Aorta (tissue), 5 donors: ENCODE results near the gene RBBP8NL. TPM values are rescaled to one million over a fixed set of nuclear protein-coding genes. Genes with fewer than 3 reads are reported as not detected.

Experiments used
- ATAC-seq: fragments of 200-7000 bp; cut with Tn5 transposase; one replicate; pipeline ENCODE4 v1.9.1; 2022; ENCODE audit warnings: moderate library complexity; ENCODE audit not compliant: low FRiP score
- DNase-seq, 2 donors: peaks; one replicate each; pipeline ENCODE4 v3.0.0-alpha.2; 2020
- H3K27ac ChIP-seq, 2 donors: one replicate each; pipeline ENCODE4 v1.5.1; 2013; ENCODE audit warnings: low read length in 2 of 2, mild to moderate bottlenecking in 2 of 2, moderate library complexity in 2 of 2, control low read depth in 1 of 2, inconsistent platforms in 1 of 2, low read depth in 1 of 2
- H3K27me3 ChIP-seq, 2 donors: one replicate each; pipeline ENCODE4 v1.6.1; 2013; ENCODE audit warnings: control low read depth in 1 of 2, low read length in 1 of 2, mild to moderate bottlenecking in 1 of 2, moderate library complexity in 1 of 2; ENCODE audit not compliant: insufficient read depth in 2 of 2, control insufficient read depth in 1 of 2
- H3K36me3 ChIP-seq, 2 donors: one replicate each; pipeline ENCODE4 v1.6.1; 2013; ENCODE audit warnings: control low read depth in 1 of 2, low read length in 1 of 2, mild to moderate bottlenecking in 1 of 2; ENCODE audit not compliant: insufficient read depth in 2 of 2, control insufficient read depth in 1 of 2
- H3K4me1 ChIP-seq, 2 donors: one replicate each; pipeline ENCODE4 v1.6.1; 2013; ENCODE audit warnings: low read length in 2 of 2, control low read depth in 1 of 2, mild to moderate bottlenecking in 1 of 2, moderate library complexity in 1 of 2; ENCODE audit not compliant: insufficient read depth in 2 of 2, control insufficient read depth in 1 of 2
- H3K4me3 ChIP-seq, 2 donors: one replicate each; pipeline ENCODE4 v1.5.1; 2013; ENCODE audit warnings: low read length in 2 of 2, control low read depth in 1 of 2, mild to moderate bottlenecking in 1 of 2
- H3K9me3 ChIP-seq: one replicate; pipeline ENCODE4 v1.6.1; 2013; ENCODE audit warnings: mild to moderate bottlenecking, low read length; ENCODE audit not compliant: control insufficient read depth
- WGBS, 2 donors: extraction: QIAGEN DNeasy Blood & Tissue Kit; methylation state at CpG; one replicate each; pipeline ENCODE4 v1.1.7; 2013; 5-methylcytosine and 5-hydroxymethylcytosine counted together
- intact Hi-C, 2 donors: fragments of 100-400 bp; cut with DNase I; formaldehyde crosslinking; loops; one replicate each; pipeline versions ENCODE4 v1.14.2 to v1.15.0; 2022
- polyA plus RNA-seq, 2 donors: library from polyadenylated mRNA; stranded (reverse); fragments of 200-250 nt; gene quantifications; one replicate each; pipeline ENCODE4 v1.2.3, GENCODE V29; 2013
- total RNA-seq, 2 donors: library from RNA; stranded (reverse); fragmentation: NEBNext Ultra II Directional; extraction: Animal tissue kit (Norgen Biotek cat#: 25700); gene quantifications; one replicate each; pipeline ENCODE4 v1.2.1, GENCODE V29; 2021
- donor health status: healthy with polysubstance abuse.
- donor health status: Bipolar disorder and iron deficiency.
- donor health status: DM: no; HTN: no; CAD: no.
- donor health status: DM: no; HTN: no; CAD: no.
- donor health status: DM: yes; HTN: yes; CAD: no.

The RBBP8NL gene
- total and polyA plus RNA-seq, 4 donors, result 1.6 TPM; not detected in 3

GRCh38 chr20:62437927-62438326 is 10.6 kb upstream of the RBBP8NL start:
- Histone ChIP-seq H3K9me3 (no peaks in the 10 kb centered on the region), H3K27ac (no peak overlapping the region), H3K27me3 (no peaks in the 10 kb centered on the region), H3K4me1 (no peaks in the 10 kb centered on the region), H3K4me3 (no peak overlapping the region), H3K36me3 (no peaks in the 10 kb centered on the region)
- whole genome bisulfite sequencing, 2 donors, result 13 to 22% methylated on average over 21 to 24 of the region's 24 CpGs
- DNase-seq (no peak), ATAC-seq (no peak)
- intact Hi-C loops, result no loop called here

- DNase-seq, result no peak
- H3K4me3 ChIP-seq, result no peak overlapping the region
- 31 to 41% methylated on average over 12 of the region's 12 CpGs for WGBS, 2 donors
- no peak overlapping the region for H3K27ac ChIP-seq
- no peaks in the 10 kb centered on the region for H3K27me3 ChIP-seq
- no peak for ATAC-seq
- H3K36me3 ChIP-seq, result no peaks in the 10 kb centered on the region
- intact Hi-C loops, result no loop called here
- H3K4me1 ChIP-seq, result no peaks in the 10 kb centered on the region
- no peaks in the 10 kb centered on the region for H3K9me3 ChIP-seq
These were observed 10.2 kb upstream of the RBBP8NL start for GRCh38 chr20:62437496-62437895.

DNA sequence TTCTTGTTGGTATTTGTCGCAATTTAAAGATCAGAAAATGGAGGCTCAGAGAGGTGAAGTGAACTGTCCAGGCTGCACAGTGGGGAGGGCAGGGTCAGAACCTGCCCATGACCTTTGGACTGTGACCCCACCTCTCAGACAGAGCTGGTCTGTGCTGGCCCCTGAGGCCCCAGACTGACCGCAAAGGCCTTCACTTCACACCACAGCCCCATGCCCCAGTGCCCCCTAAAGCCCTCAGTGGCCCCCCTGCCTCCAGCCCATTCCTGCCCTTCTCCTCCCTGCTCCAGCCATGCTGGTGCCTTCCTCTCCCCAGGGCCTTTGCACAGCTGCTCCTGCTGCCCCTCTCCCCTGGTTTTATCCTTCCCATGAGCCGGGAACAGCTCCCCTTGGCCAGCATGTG is 9.4 kb upstream of the RBBP8NL start:
- ATAC-seq (no peak), DNase-seq (no peak)
- Histone ChIP-seq H3K9me3 (no peaks in the 10 kb centered on the region), H3K36me3 (no peaks in the 10 kb centered on the region), H3K27me3 (no peaks in the 10 kb centered on the region), H3K4me3 (no peak overlapping the region), H3K4me1 (no peaks in the 10 kb centered on the region), H3K27ac (no peak overlapping the region)
- WGBS, 2 donors, result 96 to 100% methylated on average over 3 of the region's 3 CpGs
- intact Hi-C loops, result no loop called here

- no peaks in the 10 kb centered on the region for H3K9me3 ChIP-seq
- H3K27me3 ChIP-seq, result no peaks in the 10 kb centered on the region
- H3K4me1 ChIP-seq, result no peaks in the 10 kb centered on the region
- H3K4me3 ChIP-seq, result no peak overlapping the region
- no peak overlapping the region for H3K27ac ChIP-seq
- 3 to 4% methylated on average over 32 of the region's 32 CpGs for WGBS, 2 donors
- intact Hi-C loops, result no loop called here
- H3K36me3 ChIP-seq, result no peaks in the 10 kb centered on the region
- peak; percentile 61 for ATAC-seq
- DNase-seq, result peak in 1 of 2 donors; percentile 70
These were observed 6.5 kb upstream of the RBBP8NL start for GRCh38 chr20:62433658-62434497.

GRCh38 chr20:62430866-62431447 is 3.6 kb upstream of the RBBP8NL start:
- Histone ChIP-seq H3K36me3 (no peaks in the 10 kb centered on the region), H3K27ac (no peak overlapping the region), H3K9me3 (no peaks in the 10 kb centered on the region), H3K4me3 (no peak overlapping the region), H3K27me3 (no peaks in the 10 kb centered on the region), H3K4me1 (no peaks in the 10 kb centered on the region)
- intact Hi-C loops, result no loop called here
- ATAC-seq, result no peak
- no peak for DNase-seq
- 86 to 90% methylated on average over 23 of the region's 23 CpGs for WGBS, 2 donors

GRCh38 chr20:62430311-62430853 is 3.0 kb upstream of the RBBP8NL start:
- no peak for DNase-seq
- Histone ChIP-seq H3K9me3 (no peaks in the 10 kb centered on the region), H3K27me3 (no peaks in the 10 kb centered on the region), H3K36me3 (no peaks in the 10 kb centered on the region), H3K27ac (no peak overlapping the region), H3K4me1 (no peaks in the 10 kb centered on the region), H3K4me3 (no peak overlapping the region)
- ATAC-seq, result no peak
- WGBS, 2 donors, result 87 to 88% methylated on average over 10 of the region's 10 CpGs
- intact Hi-C loops, result no loop called here

DNA sequence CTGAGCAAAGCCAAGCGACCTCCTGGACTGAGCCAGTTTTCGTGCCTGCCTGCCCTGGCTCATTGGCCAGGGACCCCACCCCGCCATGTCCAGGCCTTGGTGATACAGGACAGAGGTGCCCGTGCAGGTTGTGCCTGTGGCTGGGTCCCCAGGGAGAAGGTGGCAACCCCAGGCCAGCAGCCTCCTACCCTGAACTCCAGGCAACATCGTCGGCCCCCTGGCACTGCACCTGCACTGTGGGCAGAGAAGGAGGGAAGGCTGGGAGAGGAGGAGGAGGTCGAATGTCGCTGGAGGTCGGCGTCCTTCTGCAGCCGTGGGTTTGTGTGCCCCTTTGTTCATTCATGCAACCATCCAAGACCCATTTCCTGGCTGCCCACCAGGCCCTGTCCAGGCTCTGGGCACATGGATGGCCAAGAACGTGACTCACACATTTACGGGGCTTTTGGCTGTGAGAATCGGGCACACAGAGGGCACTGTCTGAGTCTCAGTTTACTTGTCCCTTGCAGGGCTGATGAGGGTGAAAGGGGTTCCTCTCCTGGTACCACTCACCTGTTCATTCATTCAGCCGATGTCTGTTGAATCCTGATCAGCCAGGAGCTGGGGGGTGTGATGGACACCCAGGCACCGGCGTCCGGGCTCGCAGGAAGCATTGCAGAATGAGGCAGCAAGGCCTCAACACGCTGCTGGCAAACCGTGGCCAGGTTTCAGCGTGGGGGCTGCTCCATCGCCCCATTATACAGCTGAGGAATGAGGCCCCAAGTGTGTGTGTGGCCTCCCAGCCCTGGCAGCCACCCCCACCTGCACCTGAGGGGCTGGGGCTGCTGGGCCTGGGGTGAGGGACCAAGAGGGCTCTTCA is 2.3 kb upstream of the RBBP8NL start:
- WGBS, 2 donors, result 57 to 62% methylated on average over 22 to 23 of the region's 23 CpGs
- H3K27ac ChIP-seq, result no peak overlapping the region
- H3K9me3 ChIP-seq, result no peaks in the 10 kb centered on the region
- ATAC-seq (no peak), DNase-seq (no peak)
- H3K36me3 ChIP-seq, result no peaks in the 10 kb centered on the region
- no peaks in the 10 kb centered on the region for H3K4me1 ChIP-seq
- intact Hi-C loops, result no loop called here
- H3K27me3 ChIP-seq, result no peaks in the 10 kb centered on the region
- H3K4me3 ChIP-seq, result no peak overlapping the region

DNA sequence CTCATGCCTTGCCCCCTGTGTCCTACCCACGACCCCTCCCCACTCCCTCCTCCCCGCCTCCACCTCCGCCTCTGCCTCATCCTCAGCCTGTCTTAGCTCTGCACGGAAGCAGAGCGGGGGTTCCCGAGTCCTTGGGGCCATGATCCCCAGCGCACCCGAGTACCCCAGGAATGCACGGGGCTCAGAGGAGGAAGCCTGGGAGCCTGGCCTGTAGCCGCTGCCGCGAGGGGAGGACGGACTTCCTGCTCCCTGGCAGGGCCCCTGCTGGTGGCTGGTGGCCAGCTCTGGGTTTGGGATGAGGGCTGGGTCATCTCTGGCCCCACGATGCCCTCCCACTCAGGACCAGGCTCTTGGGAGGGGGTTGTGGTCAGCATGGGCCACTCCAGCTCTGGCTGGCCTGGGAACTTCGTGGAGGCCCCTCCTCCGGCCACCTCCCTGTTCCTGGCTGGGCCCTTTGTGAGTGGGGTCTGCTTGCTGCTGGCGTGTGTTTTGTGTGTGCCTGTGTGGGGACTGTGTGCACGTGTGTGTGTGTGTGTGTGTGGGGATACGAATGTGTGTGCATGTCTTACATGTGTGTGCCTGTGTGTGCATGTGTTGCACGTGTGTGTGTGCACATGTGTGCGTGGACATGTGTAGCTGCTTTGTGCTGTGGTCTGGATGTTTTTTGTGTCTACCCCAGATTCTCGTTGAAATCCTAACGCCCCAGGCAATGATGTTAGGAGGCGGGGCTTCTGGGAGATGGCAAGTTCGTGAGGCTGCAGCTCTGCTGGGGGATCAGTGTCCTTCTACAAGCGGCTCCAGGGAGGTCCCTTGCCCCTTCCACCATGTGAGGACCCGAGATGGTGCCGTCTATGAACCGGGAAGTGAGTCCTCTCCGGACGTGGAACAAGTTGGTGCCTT is 1.3 kb upstream of the RBBP8NL start:
- Histone ChIP-seq H3K4me3 (no peak overlapping the region), H3K4me1 (no peaks in the 10 kb centered on the region), H3K27me3 (no peaks in the 10 kb centered on the region), H3K27ac (no peak overlapping the region), H3K36me3 (no peaks in the 10 kb centered on the region), H3K9me3 (no peaks in the 10 kb centered on the region)
- 70 to 73% methylated on average over 29 to 31 of the region's 31 CpGs for WGBS, 2 donors
- no peak for ATAC-seq
- DNase-seq, result no peak
- intact Hi-C loops, result no loop called here
